Thymus (tissue), 11 donors: Measurements from ENCODE around the gene DPYSL5. TPM values are rescaled to one million over a fixed set of nuclear protein-coding genes. Genes with fewer than 3 reads are reported as not detected.

Source experiments
- DNase-seq, 9 donors: peaks; one replicate each; pipeline ENCODE4 v3.0.0-alpha.2; 2013; ENCODE audit warnings: low spot score in 9 of 9, low read depth in 6 of 9, missing footprints in 1 of 9
- H3K27ac ChIP-seq, 2 donors: one replicate each; pipeline ENCODE4 v1.5.1; 2013; ENCODE audit warnings: control low read depth in 1 of 2, low read depth in 1 of 2, low read length in 1 of 2, mild to moderate bottlenecking in 1 of 2, moderate library complexity in 1 of 2
- H3K27me3 ChIP-seq, 2 donors: one replicate each; pipeline ENCODE4 v1.5.1; 2013; ENCODE audit warnings: low read length in 1 of 2; ENCODE audit not compliant: control insufficient read depth in 2 of 2, insufficient read depth in 1 of 2
- H3K36me3 ChIP-seq, 2 donors: one replicate each; pipeline ENCODE4 v1.5.1; 2013; ENCODE audit warnings: low read length in 1 of 2, mild to moderate bottlenecking in 1 of 2, moderate library complexity in 1 of 2; ENCODE audit not compliant: control insufficient read depth in 2 of 2, insufficient read depth in 2 of 2
- H3K4me1 ChIP-seq, 2 donors: one replicate each; pipeline ENCODE4 v1.5.1; 2013; ENCODE audit warnings: low read length in 2 of 2; ENCODE audit not compliant: control insufficient read depth in 2 of 2, insufficient read depth in 2 of 2
- H3K4me3 ChIP-seq, 2 donors: one replicate each; pipeline ENCODE4 v1.5.1; 2013; ENCODE audit warnings: low read length in 2 of 2, control low read depth in 1 of 2, mild to moderate bottlenecking in 1 of 2
- H3K9me3 ChIP-seq, 2 donors: one replicate each; pipeline ENCODE4 v1.5.1; 2013; ENCODE audit warnings: low read length in 1 of 2, mild to moderate bottlenecking in 1 of 2; ENCODE audit not compliant: control insufficient read depth in 2 of 2, insufficient read depth in 1 of 2
- WGBS: extraction: QIAGEN DNeasy Blood & Tissue Kit; methylation state at CpG from one replicate; pipeline ENCODE4 v1.1.7; 2013; 5-methylcytosine and 5-hydroxymethylcytosine counted together
- polyA plus RNA-seq: library from polyadenylated mRNA; stranded (reverse); fragments of 200-250 nt; gene quantifications from one replicate; pipeline ENCODE4 v1.2.3, GENCODE V29; 2013
- total RNA-seq: library from RNA; stranded (reverse); fragments of 120-200 nt; gene quantifications from one replicate; pipeline ENCODE4 v1.2.4, GENCODE V29; 2013
- donor health status: healthy.

The DPYSL5 gene
- total and polyA plus RNA-seq, 2 donors: 0.09 to 0.16 TPM

- no peaks in the 10 kb centered on the region for H3K36me3 ChIP-seq
- H3K9me3 ChIP-seq: no peaks in the 10 kb centered on the region
- no peak overlapping the region for H3K4me3 ChIP-seq
- no peak overlapping the region for H3K27ac ChIP-seq
- H3K27me3 ChIP-seq: no peaks in the 10 kb centered on the region
- no peak for DNase-seq
- WGBS: 95% methylated on average over 6 of the region's 6 CpGs
- no peaks in the 10 kb centered on the region for H3K4me1 ChIP-seq
Measured at GRCh38 chr2:26899500-26900164, 51.7 kb downstream of the DPYSL5 start.

GRCh38 chr2:26900831-26901321, 52.9 kb downstream of the DPYSL5 start:
- no peaks in the 10 kb centered on the region for H3K9me3 ChIP-seq
- H3K4me1 ChIP-seq: no peaks in the 10 kb centered on the region
- no peak overlapping the region for H3K27ac ChIP-seq
- no peaks in the 10 kb centered on the region for H3K36me3 ChIP-seq
- 93% methylated on average over 8 of the region's 8 CpGs for WGBS
- no peak overlapping the region for H3K4me3 ChIP-seq
- no peak for DNase-seq
- H3K27me3 ChIP-seq: no peaks in the 10 kb centered on the region

- 90% methylated on average over 23 of the region's 23 CpGs for WGBS
- no peak overlapping the region for H3K4me3 ChIP-seq
- H3K27me3 ChIP-seq: no peaks in the 10 kb centered on the region
- no peaks in the 10 kb centered on the region for H3K9me3 ChIP-seq
- H3K36me3 ChIP-seq: no peaks in the 10 kb centered on the region
- H3K4me1 ChIP-seq: no peaks in the 10 kb centered on the region
- H3K27ac ChIP-seq: no peak overlapping the region
- no peak for DNase-seq
Measured at GRCh38 chr2:26901326-26902183, 53.6 kb downstream of the DPYSL5 start.

GRCh38 chr2:26903676-26904075, 55.7 kb downstream of the DPYSL5 start:
- H3K4me3 ChIP-seq: no peak overlapping the region
- H3K27ac ChIP-seq: no peak overlapping the region
- H3K36me3 ChIP-seq: no peaks in the 10 kb centered on the region
- no peaks in the 10 kb centered on the region for H3K27me3 ChIP-seq
- DNase-seq: no peak
- H3K9me3 ChIP-seq: no peaks in the 10 kb centered on the region
- WGBS: 93% methylated on average over 5 of the region's 5 CpGs
- H3K4me1 ChIP-seq: no peaks in the 10 kb centered on the region

- H3K4me3 ChIP-seq: no peak overlapping the region
- no peaks in the 10 kb centered on the region for H3K4me1 ChIP-seq
- no peaks in the 10 kb centered on the region for H3K9me3 ChIP-seq
- no peak overlapping the region for H3K27ac ChIP-seq
- no peaks in the 10 kb centered on the region for H3K36me3 ChIP-seq
- no peak for DNase-seq
- H3K27me3 ChIP-seq: no peaks in the 10 kb centered on the region
- 98% methylated on average over 2 of the region's 2 CpGs for WGBS
Measured at GRCh38 chr2:26904839-26905238, 56.9 kb downstream of the DPYSL5 start.

- Histone ChIP-seq H3K4me3 (no peak overlapping the region), H3K36me3 (no peaks in the 10 kb centered on the region), H3K9me3 (no peaks in the 10 kb centered on the region), H3K4me1 (no peaks in the 10 kb centered on the region), H3K27me3 (no peaks in the 10 kb centered on the region), H3K27ac (no peak overlapping the region)
- WGBS: 91% methylated on average over 12 of the region's 12 CpGs
- DNase-seq: no peak
Measured at GRCh38 chr2:26905341-26906198, 57.6 kb downstream of the DPYSL5 start.

- WGBS: 87% methylated on average over 7 of the region's 7 CpGs
- Histone ChIP-seq H3K27me3 (peaks cover 0 to 7% of the 10 kb centered on the region in 2 donors), H3K36me3 (no peaks in the 10 kb centered on the region), H3K9me3 (no peaks in the 10 kb centered on the region), H3K27ac (no peak overlapping the region), H3K4me3 (no peak overlapping the region), H3K4me1 (no peaks in the 10 kb centered on the region)
- no peak for DNase-seq
Measured at GRCh38 chr2:26907416-26907815, 59.5 kb downstream of the DPYSL5 start.

- Histone ChIP-seq H3K36me3 (no peaks in the 10 kb centered on the region), H3K9me3 (no peaks in the 10 kb centered on the region), H3K27me3 (peaks cover 0 to 16% of the 10 kb centered on the region in 2 donors), H3K27ac (no peak overlapping the region), H3K4me3 (no peak overlapping the region), H3K4me1 (no peaks in the 10 kb centered on the region)
- 95% methylated on average over 2 of the region's 2 CpGs for WGBS
- DNase-seq: no peak
Measured at GRCh38 chr2:26910176-26910575, 62.2 kb downstream of the DPYSL5 start.
